GM19467 (cell line): Measurements from ENCODE around the gene CYP4A22.
"Not testable (repeated sequence)": the region's sequence is repeated elsewhere in the genome, so short reads cannot be mapped to it uniquely, and the experiment has no call there.

Experiments
- ATAC-seq: cut with Tn5 transposase; IDR thresholded peaks from one replicate; pipeline ENCODE4 v1.9.1; 2021; ENCODE audit warnings: mild to moderate bottlenecking, moderate library complexity; ENCODE audit not compliant: unreplicated experiment

The CYP4A22 gene, protein sequence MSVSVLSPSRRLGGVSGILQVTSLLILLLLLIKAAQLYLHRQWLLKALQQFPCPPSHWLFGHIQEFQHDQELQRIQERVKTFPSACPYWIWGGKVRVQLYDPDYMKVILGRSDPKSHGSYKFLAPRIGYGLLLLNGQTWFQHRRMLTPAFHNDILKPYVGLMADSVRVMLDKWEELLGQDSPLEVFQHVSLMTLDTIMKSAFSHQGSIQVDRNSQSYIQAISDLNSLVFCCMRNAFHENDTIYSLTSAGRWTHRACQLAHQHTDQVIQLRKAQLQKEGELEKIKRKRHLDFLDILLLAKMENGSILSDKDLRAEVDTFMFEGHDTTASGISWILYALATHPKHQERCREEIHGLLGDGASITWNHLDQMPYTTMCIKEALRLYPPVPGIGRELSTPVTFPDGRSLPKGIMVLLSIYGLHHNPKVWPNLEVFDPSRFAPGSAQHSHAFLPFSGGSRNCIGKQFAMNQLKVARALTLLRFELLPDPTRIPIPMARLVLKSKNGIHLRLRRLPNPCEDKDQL

DNA sequence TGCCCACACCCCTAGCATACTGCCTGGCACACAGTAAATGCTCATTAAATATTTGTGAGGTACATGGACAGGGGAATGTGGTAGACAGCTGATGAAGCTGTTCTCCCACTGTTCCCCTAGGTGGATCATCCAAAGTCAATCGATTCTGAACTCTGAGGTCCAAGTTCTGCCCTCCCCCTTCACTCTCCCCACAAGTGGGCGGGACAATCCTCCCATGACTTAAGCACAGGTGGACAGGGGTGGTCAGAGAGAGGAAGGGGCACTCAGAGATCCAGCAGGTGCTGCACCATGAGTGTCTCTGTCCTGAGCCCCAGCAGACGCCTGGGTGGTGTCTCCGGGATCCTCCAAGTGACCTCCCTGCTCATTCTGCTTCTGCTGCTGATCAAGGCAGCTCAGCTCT is at the start of gene CYP4A22:
CYP4A22 (plus strand) TSS at position 244 of the 400 bp plus-strand sequence; CDS start at position 289, 45 bp downstream.
- no peak for ATAC-seq

GRCh38 chr1:47089356-47089755 is 47.9 kb upstream of the CYP4A22 start:
- not testable (repeated sequence) for ATAC-seq

- not testable (repeated sequence) for ATAC-seq
Observed at GRCh38 chr1:47091476-47091875, 45.8 kb upstream of the CYP4A22 start.

GRCh38 chr1:47104816-47105215 is 32.4 kb upstream of the CYP4A22 start:
- no peak for ATAC-seq

DNA sequence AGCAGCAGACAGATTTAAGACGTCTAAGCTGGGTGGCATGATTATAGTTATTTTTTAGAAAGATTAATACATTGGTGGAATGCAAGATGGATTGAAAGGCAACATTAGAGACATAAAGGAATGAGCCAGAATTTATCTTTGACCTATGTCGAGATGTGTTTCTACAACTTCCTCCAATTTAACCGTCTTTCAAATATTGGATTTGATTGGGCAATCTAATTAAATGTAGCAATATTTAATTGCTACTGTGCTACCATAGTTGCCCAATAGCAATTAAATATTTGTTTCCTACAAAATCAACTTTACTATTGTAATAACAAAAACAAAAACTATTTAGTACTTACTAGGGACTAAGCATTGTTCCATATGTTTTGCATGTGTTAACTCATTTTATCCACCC is 30.4 kb upstream of the CYP4A22 start:
- ATAC-seq = no peak

DNA sequence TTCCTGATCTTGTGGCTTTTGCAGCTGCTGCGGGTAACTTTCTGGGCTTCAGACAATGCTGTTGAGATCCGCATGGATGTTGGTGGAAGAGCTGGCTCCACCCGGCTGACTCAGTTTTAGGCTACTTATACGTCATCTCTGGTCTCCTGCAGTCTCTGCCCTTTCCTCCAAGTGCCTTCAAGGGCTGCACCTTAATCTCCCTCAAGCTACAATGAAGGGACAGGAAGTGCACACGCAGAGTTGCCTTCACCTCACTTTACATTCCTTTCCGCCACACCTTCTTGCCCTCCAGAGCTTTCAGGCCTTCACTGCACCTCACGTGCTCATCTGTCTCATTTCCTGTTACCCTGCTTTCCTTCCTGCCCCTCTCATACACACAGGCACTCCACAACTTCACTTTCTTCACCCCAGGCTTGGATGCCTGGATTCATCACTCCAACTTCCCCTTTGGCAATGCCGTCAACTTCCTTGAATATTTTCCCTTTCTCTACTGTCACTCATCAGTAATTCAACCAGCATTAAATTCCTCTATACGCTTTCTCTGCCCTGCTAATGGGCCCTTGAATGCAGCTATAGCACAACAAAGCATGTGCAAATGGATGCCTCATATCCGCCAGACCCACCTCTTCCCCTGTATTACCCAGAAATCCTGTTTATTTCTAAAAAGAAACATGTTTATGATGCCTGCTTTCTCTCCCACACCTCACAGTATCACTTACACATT is 29.2 kb upstream of the CYP4A22 start:
- ATAC-seq = not testable (repeated sequence)

DNA sequence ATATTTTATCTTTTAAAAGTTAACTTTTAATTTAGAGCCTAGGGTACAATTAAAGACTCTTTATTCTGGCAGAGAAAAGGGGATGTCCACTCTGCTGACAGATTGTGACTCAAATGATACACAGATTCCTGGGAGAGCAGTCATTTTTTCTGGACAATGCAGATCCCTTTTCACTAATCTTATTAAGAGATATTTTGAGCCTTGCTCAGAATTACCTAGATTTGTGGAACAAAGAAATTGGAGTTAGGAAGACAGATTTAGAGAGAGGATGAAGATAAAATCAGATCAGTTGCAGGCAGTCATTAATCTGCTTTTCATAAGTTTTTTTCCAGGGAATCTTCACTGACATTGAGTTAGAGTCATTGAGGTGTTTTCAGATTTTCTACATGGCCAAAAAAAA is 27.8 kb upstream of the CYP4A22 start:
- ATAC-seq = not testable (repeated sequence)

- no peak for ATAC-seq
Observed at GRCh38 chr1:47113178-47113577, 24.1 kb upstream of the CYP4A22 start.

- ATAC-seq = not testable (repeated sequence)
Observed at GRCh38 chr1:47121039-47121438, 16.2 kb upstream of the CYP4A22 start.

DNA sequence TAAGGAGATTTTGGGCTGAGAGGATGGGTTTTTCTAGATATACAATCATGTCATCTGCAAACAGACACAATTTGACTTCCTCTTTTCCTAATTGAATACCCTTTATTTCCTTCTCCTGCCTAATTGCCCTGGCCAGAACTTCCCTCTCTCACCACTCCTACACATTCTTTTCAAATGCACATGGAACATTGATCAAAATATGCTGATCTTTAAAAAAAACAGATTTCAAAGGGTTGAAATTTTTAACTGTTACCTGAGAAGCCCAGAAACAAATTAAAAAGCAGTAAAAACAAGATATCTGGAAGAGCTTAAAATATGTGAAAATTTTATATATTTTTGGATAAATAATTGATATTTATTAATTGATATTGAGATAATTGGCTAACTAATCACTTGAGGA is 12.4 kb upstream of the CYP4A22 start:
- ATAC-seq = not testable (repeated sequence)

- ATAC-seq = not testable (repeated sequence)
Observed at GRCh38 chr1:47126997-47127396, 10.2 kb upstream of the CYP4A22 start.

DNA sequence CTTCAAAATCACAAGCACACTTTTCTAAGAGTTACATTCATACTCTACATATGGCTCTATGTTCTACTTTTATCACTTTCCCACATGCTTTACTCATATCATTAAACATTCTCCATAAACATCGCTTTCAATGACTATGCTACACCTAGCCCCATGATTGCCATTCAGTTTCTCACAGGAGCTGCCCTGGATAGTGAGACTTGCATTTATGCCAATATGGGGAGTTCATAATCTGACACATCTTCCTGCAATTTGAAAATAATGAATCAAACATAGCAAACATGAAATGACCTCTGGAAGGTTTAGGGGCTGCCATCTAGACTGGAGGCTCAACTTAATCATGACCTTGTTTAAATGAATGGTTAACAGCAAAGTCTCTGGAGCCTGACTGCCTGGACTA is 9.0 kb upstream of the CYP4A22 start:
- no peak for ATAC-seq

DNA sequence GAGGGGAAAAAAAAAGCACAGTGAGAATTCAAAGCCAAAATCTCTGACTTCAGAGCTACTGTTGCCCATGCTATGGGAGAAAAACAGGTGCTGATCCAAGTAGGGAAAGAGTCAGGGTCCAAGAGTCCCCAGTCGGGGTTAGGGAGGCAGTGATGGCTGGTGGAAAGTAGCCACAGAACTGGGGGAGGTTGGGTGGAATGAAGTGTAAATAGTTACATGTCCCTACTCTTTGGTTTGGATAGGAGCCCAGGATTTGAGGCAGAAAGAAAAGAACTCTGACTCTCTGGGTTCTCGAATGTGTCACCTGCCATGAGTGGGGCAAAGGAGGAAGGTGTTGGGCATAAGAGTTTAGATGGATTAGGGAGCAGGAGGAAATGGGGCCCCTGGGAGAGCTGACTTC is 8.4 kb upstream of the CYP4A22 start:
- ATAC-seq = not testable (repeated sequence)

- not testable (repeated sequence) for ATAC-seq
Observed at GRCh38 chr1:47129489-47130230, 7.6 kb upstream of the CYP4A22 start.

DNA sequence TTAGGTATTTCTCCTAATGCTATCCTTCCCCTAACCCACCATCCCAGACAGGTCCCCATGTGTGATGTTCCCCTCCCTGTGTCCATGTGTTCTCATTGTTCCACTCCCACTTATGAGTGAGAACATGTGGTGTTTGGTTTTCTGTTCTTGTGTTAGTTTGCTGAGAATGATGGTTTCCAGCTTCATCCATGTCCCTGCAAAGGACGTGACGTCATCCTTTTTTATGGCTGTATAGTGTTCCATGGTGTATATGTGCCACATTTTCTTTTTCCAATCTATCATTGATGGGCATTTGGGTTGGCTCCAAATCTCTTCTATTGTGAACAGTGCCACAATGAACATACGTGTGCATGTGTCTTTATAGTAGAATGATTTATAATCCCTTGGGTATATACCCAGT is 4.6 kb upstream of the CYP4A22 start:
- not testable (repeated sequence) for ATAC-seq

DNA sequence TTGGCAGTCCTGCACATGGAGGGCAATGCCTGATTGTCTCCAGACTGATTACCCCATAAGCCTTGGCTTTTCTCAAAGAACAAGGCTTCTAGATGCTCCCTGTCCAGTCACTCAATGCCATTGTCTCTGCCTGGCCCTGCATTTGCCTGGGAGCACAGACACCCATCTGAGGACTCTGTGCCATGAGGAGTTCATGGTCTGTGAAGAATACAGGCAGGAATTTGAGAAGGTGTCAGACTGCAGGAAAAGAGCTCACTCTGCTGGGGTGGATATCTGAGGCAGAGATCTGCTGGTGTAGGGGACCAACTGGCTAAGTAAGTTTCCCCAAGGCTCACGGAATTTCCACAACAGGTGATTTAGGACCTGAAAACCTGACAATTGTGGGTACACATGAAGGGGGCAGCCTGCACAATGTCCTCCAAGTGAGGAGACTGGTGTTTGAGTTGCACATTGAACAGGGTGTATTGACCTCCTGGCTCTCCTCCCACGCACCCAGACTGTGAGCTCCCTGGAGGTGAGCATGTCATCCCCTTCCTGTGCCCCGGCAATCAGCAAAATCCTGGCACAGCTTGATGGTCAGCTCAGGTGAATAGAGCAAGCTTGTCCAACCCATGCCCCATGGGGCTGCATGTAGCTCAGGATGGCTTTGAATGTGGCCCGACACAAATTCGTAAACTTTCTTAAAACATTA is 829 bp downstream of the CYP4A22 start:
- ATAC-seq = no peak

DNA sequence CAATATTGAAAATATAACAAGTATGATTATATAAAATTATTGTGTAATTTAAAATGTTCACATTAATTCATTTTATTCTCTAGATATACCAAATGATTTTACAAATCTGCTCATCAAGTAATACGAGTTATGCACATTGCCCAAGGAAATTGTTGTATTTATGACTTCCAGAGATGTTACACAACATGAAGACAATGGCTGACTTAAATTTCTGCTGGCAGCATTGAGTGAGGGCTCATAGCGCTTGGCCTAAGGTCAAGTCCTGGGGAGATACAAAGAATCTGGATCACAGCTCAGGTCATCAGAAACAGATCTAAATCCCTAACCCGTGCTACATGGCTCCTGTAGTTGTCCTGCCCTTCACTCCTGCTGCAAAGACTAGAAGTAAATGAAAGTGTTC is 3.1 kb downstream of the CYP4A22 start:
- ATAC-seq = not testable (repeated sequence)

DNA sequence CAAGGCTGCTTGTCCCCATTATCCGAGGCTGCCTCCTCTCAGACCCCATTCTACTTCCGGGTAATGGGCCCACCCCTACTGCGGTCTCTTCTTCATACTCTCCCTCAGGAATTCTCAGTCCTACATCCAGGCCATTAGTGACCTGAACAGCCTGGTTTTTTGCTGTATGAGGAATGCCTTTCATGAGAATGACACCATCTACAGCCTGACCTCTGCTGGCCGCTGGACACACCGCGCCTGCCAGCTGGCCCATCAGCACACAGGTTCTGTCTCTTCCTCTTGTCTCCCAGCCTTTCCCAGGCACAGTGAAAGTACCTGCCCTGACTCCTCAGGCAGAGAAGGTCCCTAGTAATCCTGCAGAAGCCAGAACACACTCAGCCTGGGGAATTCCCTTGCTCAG is 6.4 kb downstream of the CYP4A22 start:
- ATAC-seq = not testable (repeated sequence)

GRCh38 chr1:47146495-47146894 is 9.3 kb downstream of the CYP4A22 start:
- ATAC-seq = not testable (repeated sequence)

- no peak for ATAC-seq
Observed at GRCh38 chr1:47147047-47147785, 10.0 kb downstream of the CYP4A22 start.
